Fibroblast of lung (primary cell): ENCODE measurements around the gene CDK18. TPM values are rescaled to one million over a fixed set of nuclear protein-coding genes. Genes with fewer than 3 reads are reported as not detected.
"Not testable (repeated sequence)": the region's sequence is repeated elsewhere in the genome, so short reads cannot be mapped to it uniquely, and the experiment has no call there.

Source experiments
- DNase-seq, 2 donors: peaks; one replicate each; pipeline versions ENCODE4 v3.0.0 to v3.0.0-alpha.2; 2010; ENCODE audit warnings: low read depth in 2 of 2
- H2AFZ ChIP-seq: 2 replicates; pipeline ENCODE4 v1.5.1; 2012; ENCODE audit warnings: low read length, control low read depth, inconsistent platforms
- H3K27ac ChIP-seq: 2 replicates; pipeline ENCODE4 v1.5.1; 2011; ENCODE audit warnings: low read length, control low read depth; ENCODE audit not compliant: insufficient read depth
- H3K27me3 ChIP-seq: 2 replicates; pipeline ENCODE4 v1.5.1; 2011; ENCODE audit warnings: mild to moderate bottlenecking, low read length; ENCODE audit not compliant: control insufficient read depth, insufficient read depth
- H3K36me3 ChIP-seq: 2 replicates; pipeline ENCODE4 v1.5.1; 2011; ENCODE audit warnings: low read length; ENCODE audit not compliant: control insufficient read depth, insufficient read depth
- H3K4me1 ChIP-seq: 2 replicates; pipeline ENCODE4 v1.5.1; 2011; ENCODE audit warnings: low read length; ENCODE audit not compliant: control insufficient read depth, insufficient read depth; ENCODE audit errors: extremely low read depth
- H3K4me2 ChIP-seq: 2 replicates; pipeline ENCODE4 v1.5.1; 2011; ENCODE audit warnings: low read length, control low read depth; ENCODE audit not compliant: insufficient read depth; ENCODE audit errors: extremely low read depth
- H3K4me3 ChIP-seq, 4 experiments: fragments of 200-600 bp in 1 of 4; sonication (generic) in 1 of 4; replicated peaks in 1 of 4; 2 replicates each; pipeline ENCODE4 v1.5.1; 2011 to 2016; ENCODE audit warnings: low read length in 4 of 4, low read depth in 3 of 4, mild to moderate bottlenecking in 3 of 4, control low read depth in 2 of 4, inconsistent platforms in 1 of 4, mixed read lengths in 1 of 4; ENCODE audit not compliant: insufficient read depth in 1 of 4; ENCODE audit errors: control extremely low read depth in 1 of 4
- H3K79me2 ChIP-seq: 2 replicates; pipeline ENCODE4 v1.5.1; 2012; ENCODE audit warnings: mild to moderate bottlenecking, low read length, inconsistent platforms; ENCODE audit not compliant: control insufficient read depth, insufficient read depth
- H3K9ac ChIP-seq: 2 replicates; pipeline ENCODE4 v1.5.1; 2011; ENCODE audit warnings: mild to moderate bottlenecking, low read length, control low read depth; ENCODE audit not compliant: insufficient read depth
- H3K9me3 ChIP-seq: 2 replicates; pipeline ENCODE4 v1.5.1; 2012; ENCODE audit warnings: low read depth, low read length; ENCODE audit not compliant: control insufficient read depth, insufficient read depth
- H4K20me1 ChIP-seq: 2 replicates; pipeline ENCODE4 v1.5.1; 2011; ENCODE audit warnings: low read length; ENCODE audit not compliant: control insufficient read depth, insufficient read depth; ENCODE audit errors: extremely low read depth
- CTCF ChIP-seq, 2 donors: IDR thresholded peaks in 1 of 2; conservative IDR thresholded peaks in 1 of 2; 1 replicate in 1 of 2; 2 replicates in 1 of 2; pipeline ENCODE4 v1.5.1; 2011 to 2012; ENCODE audit warnings: low read length in 2 of 2, control low read depth in 1 of 2, inconsistent platforms in 1 of 2, low read depth in 1 of 2, mild to moderate bottlenecking in 1 of 2
- EZH2 ChIP-seq: IDR thresholded peaks from 2 replicates; pipeline ENCODE4 v1.5.1; 2012; ENCODE audit warnings: low read length, control low read depth, mild to moderate bottlenecking; ENCODE audit errors: missing control alignments
- polyA plus RNA-seq, 2 donors: library from polyadenylated mRNA; depleted of rRNA in 1 of 2; stranded (reverse) in 1 of 2; unstranded in 1 of 2; fragments of >200 nt; gene quantifications; 2 replicates each; pipeline ENCODE4 v1.2.1, GENCODE V29; 2011 to 2012; ENCODE audit warnings: missing spikeins in 1 of 2
- total RNA-seq: library from RNA; depleted of rRNA; stranded (reverse); fragments of >200 nt; gene quantifications from 2 replicates; pipeline ENCODE4 v1.2.1, GENCODE V29; 2014

CDK18 gene
- total and polyA plus RNA-seq, 2 donors (not counting 1 experiment from before 2014, with no cell fraction given), result 0.33 to 2.1 TPM

- Histone ChIP-seq H3K27ac (no peak overlapping the region), H2AFZ (no peak overlapping the region), H3K4me2 (no peak overlapping the region), H3K79me2 (no peaks in the 10 kb centered on the region), H3K4me3 (no peak overlapping the region), H3K27me3 (peaks cover 20% of the 10 kb centered on the region), H3K4me1 (no peaks in the 10 kb centered on the region), H4K20me1 (no peaks in the 10 kb centered on the region), H3K9me3 (no peaks in the 10 kb centered on the region), H3K9ac (no peak overlapping the region), H3K36me3 (no peaks in the 10 kb centered on the region)
- DNase-seq, result no peak
- TF ChIP-seq CTCF (conservative IDR thresholded peaks at IDR 0.05 in 1 of 2, IDR thresholded peaks at IDR 0.05 in 1 of 2; ENCODE audit: low read depth in 1 of 2, low read length in 2 of 2) (no peak), EZH2 (no peak)
These were observed 27.2 kb upstream of the CDK18 start for GRCh38 chr1:205477121-205477758.

- H3K9me3 ChIP-seq, result no peaks in the 10 kb centered on the region
- H3K27ac ChIP-seq, result no peak overlapping the region
- H3K27me3 ChIP-seq, result peaks cover 19% of the 10 kb centered on the region
- no peaks in the 10 kb centered on the region for H4K20me1 ChIP-seq
- no peaks in the 10 kb centered on the region for H3K79me2 ChIP-seq
- H3K9ac ChIP-seq, result no peak overlapping the region
- no peaks in the 10 kb centered on the region for H3K36me3 ChIP-seq
- H3K4me3 ChIP-seq, result no peak overlapping the region
- H2AFZ ChIP-seq, result no peak overlapping the region
- no peak overlapping the region for H3K4me2 ChIP-seq
- no peak for TF ChIP-seq CTCF (conservative IDR thresholded peaks at IDR 0.05 in 1 of 2, IDR thresholded peaks at IDR 0.05 in 1 of 2; ENCODE audit: low read depth in 1 of 2, low read length in 2 of 2)
- TF ChIP-seq EZH2, result no peak
- DNase-seq, result peak; percentile 18 to 78
- H3K4me1 ChIP-seq, result no peaks in the 10 kb centered on the region
These were observed 26.7 kb upstream of the CDK18 start for GRCh38 chr1:205477759-205478247.

GRCh38 chr1:205478985-205479384 lies 25.5 kb upstream of the CDK18 start:
- H3K4me2 ChIP-seq, H3K9ac ChIP-seq, H2AFZ ChIP-seq, H3K4me1 ChIP-seq, H3K9me3 ChIP-seq, H3K27ac ChIP-seq, H3K4me3 ChIP-seq, DNase-seq, H3K36me3 ChIP-seq, H4K20me1 ChIP-seq, H3K79me2 ChIP-seq: not testable (repeated sequence)
- peaks cover 22% of the 10 kb centered on the region for H3K27me3 ChIP-seq
